CD4-positive, alpha-beta T cell treated with Interferon alpha-2 for 1 hour (primary cell): ENCODE data around the gene MKLN1.
"Not testable (repeated sequence)": the region's sequence is repeated elsewhere in the genome, so short reads cannot be mapped to it uniquely, and the experiment has no call there.

ENCODE experiments used
- DNase-seq, 2 donors: peaks; one replicate each; pipeline ENCODE4 v3.0.0-alpha.2; 2020 to 2022

MKLN1 gene

DNA sequence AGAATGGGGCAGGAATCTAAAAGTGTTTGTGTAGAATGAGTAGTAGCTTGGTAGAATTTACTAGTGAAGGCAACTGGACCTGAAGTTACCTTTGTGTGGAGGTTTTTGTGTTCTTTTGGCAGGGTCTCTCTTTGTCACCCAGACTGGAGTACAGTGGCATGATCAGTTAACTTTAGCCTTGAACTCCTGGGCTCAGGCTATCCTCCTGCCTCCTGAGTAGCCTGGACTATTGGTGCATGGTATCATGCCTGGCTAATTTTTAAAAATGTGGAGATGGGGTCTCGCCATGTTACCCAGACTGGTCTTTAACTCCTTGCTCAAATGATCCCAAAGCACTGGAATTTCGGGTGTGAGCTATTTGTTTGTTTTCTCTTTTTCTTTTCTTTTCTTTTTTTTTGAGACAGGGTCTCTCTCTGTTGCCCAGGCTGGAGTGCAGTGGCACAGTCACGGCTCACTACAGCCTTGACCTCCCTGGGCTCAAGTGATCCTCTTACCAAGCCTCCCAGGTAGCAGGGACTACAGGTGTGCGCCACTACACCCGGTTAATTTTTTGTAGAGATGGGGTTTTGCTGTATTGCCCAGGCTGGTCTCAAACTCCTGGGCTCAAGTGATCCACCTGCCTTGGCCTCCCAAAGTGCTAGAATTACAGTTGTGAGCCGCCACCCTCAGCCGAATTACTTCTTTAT, 76.7 kb downstream of the MKLN1 start:
- no peak for DNase-seq

DNA sequence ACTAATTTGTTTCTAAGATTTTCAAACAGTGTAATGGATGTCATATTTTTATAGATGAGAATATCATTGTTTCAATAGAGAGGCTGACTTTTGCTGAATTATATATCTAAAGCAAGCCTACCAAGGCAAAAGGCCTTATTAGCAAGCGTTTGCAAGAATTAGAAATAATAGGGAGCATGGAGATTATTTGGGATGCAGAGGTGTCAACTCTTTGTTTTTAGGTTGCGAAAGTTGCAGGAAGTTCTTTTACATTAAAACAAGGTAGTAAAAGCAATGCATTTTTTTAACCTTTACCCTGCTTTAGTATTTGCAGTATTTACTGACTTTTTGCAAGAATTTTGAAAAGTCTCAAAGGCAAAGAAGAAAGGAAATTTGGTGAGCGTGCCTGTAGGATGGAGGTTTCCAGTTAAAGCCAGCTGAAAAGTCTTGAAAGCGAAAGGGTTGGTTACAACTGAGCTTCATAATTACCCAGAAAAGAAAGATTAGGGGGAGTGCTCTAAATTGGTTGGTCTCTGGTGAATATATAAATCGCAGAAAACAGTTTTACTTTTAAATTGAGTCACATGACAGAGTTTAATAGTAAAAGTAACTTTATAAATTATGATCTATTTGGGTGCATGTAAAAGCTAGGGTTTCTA, 81.6 kb downstream of the MKLN1 start:
- DNase-seq, result no peak

DNA sequence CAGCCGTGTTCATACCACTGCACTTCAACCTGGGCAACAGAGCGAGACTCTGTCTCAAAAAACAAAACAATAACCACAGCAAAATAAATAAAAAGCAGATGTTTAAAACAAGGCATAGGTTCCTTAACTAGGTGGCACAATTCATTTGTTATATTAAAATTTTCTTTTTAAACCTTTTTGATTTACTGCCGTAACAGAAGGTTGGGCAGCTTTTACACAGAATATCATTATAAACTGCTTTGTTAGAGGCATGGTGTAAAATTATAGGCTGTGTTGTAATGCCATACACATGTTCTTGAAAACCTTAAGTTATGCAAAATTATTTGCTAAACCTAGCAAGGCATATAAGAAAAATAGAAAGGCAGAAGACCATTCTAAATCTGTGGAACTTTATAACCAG, 84.4 kb downstream of the MKLN1 start:
- DNase-seq, result no peak

DNA sequence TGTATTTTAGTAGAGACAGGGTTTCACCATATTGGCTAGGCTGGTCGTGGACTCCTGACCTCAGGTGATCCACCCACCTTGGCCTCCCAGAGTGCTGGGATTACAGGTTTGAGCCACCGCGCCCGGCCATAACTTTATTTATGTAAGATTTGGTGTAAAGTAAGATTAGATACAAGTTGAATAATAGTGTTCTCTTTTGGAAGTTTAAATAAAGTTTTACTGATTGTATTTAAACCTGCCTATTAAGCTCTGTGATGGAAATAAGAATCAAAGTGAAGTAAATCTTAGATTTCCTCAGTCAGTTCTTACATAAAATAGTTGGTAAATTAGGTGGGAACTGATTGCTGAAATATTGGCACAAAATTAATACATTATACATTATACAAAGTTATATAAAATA, 86.0 kb downstream of the MKLN1 start:
- DNase-seq, result no peak

DNA sequence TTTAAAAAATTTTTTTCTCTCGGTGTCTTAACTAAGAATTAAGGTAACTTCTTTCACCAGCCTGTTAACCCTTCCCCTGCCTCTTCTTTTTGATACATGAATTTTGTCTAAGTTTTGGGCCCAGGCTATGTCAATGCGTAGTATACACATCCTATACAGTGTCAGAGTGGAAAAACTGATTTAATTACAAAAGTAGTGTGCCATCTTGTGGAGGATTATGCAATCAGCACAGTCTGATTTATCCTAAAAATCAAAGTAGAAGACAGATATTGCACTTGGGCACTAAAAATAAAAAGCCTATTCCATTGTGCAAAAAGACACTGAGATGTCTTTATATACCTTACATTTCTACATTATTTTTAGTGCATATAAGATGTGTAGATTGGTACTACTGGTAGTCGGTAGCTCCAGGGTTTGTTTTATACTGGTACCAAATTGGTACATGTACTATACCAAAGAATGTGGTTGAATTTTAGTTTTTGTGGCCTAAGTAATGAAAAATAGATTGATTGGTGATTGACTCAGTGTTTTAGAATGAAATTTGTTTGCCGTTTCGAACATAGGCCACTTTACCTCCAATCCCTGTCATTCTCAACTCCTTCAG, 96.6 kb downstream of the MKLN1 start:
- peak in 1 of 2 donors; percentile 62 for DNase-seq

DNA sequence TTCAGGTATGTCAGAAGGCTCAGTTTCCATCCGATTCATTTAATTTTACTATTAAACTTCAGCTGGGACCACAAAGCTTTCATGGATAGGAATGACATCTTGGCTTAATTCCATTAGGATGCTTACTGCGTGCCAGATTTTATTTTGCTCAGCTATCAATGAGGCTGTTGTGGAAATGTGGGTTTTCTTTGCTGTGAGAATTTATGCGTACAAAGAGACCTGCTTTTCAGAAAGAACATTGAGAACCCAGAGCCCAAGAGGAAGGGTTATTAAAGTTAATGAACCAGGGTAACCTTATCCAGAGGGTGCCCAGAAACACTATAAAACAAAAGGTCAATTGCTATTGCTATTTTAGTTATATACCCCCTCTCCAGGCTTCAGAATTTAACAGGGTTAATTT, 98.3 kb downstream of the MKLN1 start:
- no peak for DNase-seq

DNA sequence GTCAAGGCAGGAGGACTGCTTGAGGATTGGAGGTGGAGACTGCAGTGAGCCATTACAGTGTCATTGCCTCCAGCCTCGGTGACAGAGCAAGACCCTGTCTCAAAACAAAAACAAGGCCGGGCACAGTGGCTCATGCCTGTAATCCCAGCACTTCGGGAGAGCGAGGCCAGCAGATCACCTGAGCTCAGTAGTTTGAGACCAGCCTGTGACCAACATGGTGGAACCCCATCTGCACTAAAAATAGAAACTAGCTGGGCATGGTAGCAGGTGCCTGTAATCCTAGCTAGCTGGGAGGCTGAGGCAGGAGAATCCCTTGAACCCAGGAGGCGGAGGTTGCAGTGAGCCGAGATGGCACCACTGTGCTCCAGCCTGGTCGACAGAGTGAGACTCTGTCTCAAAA, 103.2 kb downstream of the MKLN1 start:
- DNase-seq, result not testable (repeated sequence)

DNA sequence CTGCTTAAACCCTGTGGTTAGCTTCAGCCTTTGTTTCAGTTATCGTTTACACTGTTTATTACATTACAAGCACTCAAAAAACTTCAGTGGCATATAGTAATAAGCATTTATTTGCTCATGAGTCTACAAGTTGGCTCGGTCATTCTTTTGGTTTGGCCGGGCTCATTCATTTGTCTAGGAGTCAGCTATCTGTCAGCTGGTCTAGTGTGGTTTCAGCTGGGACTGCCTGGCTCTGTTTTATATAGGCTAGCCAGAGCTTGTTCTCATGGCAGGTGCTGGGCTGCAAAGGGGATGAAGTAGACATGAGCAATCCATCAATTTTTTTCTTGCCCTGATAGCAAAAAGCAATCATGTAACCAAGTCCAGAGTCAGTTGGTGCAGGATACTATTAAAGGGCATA, 103.6 kb downstream of the MKLN1 start:
- DNase-seq, result no peak

DNA sequence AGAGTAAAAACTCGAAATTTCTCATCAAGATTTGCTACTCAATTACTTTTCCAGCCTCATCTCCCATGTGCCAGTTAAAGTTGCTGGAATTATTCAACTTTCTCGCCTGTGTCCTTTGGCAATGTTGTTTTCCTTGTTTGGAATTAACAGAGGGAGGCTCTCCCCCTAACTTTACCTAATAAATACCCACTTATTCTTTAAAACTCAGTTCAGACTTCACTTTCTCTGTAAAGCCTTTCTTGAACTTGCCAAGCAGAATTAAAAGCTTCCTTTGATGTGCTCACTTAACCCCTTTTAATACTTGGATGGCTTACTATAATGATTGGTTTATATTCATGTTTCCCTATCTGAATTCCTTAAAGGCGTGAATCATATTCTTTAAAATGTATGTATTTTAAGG, 104.1 kb downstream of the MKLN1 start:
- DNase-seq, result no peak

DNA sequence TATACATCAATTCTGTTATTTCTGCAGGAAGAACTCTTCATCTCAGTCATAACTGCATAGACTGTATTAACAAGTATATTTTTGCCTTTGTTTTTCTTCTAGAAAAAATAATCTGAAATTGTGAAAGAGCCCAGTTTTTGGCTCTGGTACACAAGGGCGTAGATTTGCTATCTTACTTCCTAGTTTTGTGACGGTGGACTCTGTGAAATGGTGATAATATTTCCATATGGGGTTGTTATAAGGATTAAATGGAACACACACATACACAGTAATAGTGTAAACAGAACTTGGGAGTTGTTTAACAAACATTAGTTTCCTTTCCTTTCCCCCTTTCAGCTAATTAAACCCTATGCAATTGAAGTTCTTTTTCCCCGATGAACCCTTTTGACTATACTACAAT, 108.7 kb downstream of the MKLN1 start:
- DNase-seq, result no peak

DNA sequence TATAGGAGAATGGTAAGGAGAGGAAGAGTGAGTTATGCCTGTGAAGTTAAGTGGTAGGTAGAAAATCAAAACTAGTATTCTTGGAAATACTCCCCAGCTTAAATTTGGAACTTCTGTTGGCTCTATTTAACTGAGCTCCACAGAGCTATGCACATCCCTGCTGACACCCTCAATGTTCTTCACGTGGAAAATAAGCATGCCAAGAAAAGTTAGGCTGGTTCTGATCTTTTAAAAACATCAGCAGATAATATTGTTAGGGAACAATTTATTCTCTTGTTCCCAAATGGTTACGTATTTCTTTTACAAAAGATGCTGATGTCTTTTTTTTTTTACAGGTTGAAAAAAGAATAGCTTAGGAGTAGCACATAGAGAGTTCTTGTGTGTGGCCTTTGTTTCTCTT, 111.3 kb downstream of the MKLN1 start:
- no peak for DNase-seq

DNA sequence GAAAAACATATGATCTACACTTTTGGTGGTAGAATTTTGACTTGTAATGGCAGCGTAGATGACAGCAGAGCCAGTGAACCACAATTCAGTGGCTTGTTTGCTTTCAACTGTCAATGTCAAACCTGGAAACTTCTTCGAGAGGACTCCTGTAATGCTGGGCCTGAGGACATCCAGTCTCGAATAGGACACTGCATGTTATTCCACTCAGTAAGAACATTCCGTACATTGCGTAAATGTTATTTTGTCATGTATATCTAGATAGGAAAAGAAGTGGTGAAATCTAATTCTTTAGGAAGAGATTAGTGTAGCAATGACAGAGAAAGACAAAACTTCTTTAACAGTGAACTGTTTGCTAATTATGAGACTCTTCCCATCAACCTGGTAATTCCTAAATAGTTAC, 115.8 kb downstream of the MKLN1 start:
- no peak for DNase-seq

DNA sequence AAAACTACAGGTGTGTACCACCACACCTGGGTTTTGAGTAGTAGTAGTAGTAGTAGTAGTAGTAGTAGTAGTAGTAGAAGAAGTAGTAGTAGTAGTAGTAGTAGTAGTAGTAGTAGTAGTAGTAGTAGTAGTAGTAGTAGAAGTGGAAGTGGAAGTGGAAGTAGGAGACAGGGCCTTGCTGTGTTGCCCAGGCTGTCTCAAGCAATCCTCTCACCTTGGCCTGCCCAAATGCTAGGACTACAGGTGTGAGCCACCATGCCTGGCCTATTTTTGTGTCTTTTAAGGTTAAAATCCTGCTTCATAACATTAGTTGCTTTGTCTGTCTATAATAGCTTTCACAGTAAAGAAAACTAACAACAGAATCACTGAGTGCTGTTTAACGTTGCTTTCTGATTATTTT, 117.0 kb downstream of the MKLN1 start:
- no peak for DNase-seq

DNA sequence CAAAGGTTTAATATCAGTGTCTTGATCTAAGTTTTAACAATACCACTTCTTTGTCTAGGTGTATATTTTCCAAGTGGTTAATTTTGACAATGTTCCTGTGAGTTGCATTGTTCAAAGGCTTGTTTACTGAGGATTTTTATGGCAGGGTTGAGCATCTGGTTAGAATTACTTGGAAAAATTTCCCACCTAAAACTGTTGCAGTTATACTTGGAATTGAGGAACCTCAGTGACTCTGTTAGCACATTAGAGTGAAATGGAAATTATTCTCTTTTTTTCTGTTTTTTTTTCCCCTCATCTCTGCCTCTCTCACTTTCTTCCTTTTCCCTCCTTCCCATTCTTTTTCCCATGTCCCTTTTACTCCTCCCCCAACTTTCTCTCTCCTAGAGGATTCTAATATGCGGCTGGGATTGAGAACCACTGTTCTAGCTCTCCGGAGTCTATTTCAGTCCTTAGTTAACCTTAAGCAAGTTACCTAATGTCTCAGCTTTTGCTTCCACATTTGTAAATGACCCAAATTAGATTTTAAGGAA, 121.8 kb downstream of the MKLN1 start:
- DNase-seq, result no peak

DNA sequence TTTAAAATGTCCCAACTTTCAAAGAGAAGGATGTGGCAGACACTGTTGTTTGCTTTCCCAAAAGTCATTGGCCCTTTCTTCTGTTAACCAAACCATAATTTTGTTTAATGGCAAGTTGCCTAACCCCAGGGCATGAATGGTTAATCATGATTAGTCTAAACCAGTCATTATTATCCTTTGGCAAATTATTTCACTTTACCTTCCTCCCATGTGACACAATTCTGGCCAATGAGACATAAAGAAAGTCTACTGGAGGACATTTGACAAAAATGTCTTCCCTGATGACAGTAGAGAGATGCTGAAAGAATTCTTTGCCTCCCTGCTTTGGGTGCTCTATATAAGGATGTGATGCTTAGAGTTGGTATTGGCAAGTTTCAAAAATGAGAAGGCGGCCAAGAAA, 126.8 kb downstream of the MKLN1 start:
- no peak for DNase-seq

DNA sequence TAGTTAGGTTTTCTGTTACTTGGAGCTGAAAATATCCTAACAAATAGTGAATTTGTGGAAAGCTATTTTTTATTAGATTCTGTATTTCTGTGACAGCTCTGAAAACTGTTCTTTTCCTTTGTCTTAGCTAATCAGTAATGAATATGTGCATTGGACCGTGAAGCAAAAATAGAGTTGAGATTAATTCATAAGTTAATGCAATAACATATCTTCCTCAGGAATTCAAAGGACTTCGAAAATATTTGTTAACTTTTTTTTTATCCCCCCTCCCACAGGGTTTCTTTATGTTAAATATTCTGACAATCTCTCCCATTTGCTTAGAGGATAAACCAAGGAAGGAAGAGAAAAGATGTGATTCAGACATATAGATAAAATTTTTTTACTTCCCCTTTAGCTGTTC, 127.3 kb downstream of the MKLN1 start:
- DNase-seq, result no peak

DNA sequence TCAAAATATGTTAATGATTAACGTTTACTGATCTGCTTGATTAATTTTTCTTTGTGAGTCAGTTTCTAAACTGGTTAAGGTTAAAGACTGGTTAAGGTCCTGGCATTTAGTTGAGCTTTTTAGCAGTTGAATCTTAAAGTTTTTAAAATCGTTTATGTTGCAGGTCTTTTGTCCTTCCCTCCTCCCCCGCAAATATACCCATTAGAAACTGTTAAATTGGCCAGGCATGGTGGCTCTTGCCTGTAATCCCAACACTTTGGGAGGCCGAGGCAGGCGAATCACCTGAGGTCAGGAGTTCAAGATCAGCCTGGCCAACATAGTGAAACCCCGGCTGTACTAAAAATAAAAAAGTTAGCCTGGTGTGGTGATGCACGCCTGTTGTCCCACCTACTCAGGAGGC, 127.9 kb downstream of the MKLN1 start:
- DNase-seq, result no peak

DNA sequence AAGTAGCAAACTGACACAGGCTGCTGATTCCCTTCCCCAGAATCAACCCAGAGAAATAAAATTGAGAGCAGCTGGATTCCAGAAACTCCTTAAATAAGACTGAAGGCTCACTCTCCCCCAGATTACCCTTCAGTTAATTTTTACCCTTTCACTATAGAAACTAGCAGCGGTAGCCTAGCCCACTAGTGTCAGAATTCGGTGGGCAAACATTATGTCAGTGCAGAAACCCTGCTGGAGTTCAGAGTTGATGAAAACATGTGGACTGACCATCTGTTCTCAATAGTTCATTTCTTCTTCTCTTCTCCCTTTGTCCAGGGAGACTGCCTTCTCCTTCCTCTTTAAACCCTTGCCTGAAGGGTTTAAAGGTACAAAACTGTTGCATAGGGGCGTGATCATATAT, 128.7 kb downstream of the MKLN1 start:
- no peak for DNase-seq

DNA sequence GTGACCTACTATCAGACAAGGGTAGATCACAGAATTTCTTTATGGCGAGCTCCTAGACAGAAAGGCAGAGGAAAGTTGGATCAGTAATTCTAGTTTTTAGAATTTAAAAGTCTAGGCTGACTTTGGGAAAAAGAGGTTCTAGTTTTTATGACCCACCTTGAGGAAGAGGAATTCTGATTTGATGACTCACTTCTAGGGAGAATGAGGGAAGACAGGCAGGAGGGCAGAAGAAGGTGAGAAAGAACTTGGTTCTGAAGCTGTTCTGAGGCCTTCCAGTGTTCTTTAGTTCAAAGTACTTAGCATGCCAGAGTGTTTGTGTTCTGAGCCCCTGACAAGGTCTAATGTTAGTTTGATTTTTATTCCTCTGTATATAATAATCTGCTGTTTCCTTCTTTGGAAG, 131.6 kb downstream of the MKLN1 start:
- no peak for DNase-seq

DNA sequence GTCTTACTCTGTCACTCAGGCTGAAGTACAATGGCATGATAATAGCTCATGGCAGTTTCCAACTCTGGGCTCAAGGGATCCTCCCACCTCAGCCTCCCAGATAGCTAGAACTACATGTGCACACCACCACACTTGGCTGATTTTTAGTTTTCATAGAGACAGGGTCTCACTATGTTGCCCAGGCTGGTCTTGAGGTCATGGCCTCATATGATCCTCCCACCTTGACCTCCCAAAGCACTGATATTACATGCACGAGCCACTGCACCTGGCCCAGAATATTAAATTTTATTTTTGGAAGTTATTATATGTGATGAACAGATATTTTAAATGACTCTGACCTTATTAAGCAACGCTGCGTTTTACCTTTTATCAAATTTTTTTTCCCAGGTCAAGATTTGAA, 134.4 kb downstream of the MKLN1 start:
- no peak for DNase-seq

DNA sequence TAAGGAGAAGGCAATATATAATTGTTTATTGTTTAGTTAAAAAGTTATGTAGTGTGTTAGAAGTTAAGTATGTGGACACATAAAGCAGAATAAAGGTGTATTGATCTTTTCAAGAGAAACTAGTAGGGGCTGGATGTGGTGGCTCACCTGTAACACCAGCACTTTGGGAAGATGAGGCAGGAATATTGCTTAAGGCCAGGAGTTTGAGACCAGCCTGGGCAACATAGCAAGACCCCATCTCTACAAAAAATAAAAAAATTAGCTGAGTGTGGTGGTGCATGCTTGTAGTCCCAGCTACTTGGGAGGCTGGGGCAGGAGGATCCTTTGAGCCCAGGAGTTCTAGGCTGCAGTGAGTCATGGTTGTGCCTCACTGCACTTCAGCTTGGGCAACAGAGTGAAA, 135.0 kb downstream of the MKLN1 start:
- not testable (repeated sequence) for DNase-seq

DNA sequence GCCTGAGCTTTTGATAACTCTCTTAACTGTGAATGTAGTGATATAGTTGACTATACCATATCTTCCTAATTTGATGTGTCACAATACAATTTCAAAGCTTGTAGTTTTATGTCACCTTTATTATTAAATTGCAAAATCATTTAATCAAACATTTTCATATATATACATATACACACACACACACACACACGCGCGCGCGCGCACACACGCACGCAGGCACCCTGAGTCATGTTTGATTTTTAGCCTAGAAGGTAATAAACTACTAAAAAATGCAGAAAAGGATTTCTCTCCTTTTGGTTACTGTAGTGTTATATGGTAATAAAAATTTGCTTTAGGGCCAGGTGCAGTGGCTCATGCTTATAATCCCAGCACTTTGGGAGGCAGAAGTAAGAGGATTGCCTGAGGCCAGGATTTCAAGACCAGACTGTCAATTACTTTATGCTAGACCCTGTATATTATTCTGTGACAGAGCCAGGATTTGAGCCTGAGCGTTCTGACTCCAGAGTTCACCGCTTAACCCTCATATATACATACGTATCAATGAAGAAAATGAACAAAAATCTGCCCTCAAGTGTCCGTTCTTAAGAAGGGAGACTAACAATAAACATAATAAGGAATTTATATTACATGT, 139.2 kb downstream of the MKLN1 start:
- no peak for DNase-seq

DNA sequence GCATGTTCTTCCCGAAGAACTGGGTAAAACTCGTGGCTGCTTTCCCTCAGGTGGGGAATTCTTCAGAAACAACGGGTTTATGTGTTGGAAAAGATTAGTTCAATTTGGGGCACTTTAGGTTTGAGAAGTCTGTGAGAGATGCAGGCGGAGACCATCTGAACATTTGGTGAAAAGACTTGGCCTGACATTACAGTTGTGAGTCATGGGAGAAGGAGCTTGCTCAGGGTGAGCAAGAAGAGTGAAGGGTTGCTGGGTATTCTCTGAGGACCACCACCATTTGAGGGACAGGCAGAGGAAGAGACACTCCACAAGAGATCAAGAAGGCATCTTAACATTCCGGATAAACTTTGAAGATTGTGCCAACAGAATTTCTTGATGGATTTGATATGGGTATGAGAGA, 140.1 kb downstream of the MKLN1 start:
- no peak for DNase-seq
